Regular cardiac myocyte (primary cell): ENCODE results near the gene SCCPDH. TPM values are rescaled to one million over a fixed set of nuclear protein-coding genes. Genes with fewer than 3 reads are reported as not detected.

ENCODE experiments used
- total RNA-seq: library from RNA; depleted of rRNA; stranded (reverse); fragments of >200 nt; gene quantifications from 2 replicates; pipeline ENCODE4 v1.2.3, GENCODE V29; 2014

SCCPDH gene
- total RNA-seq, result 47.7 and 53.3 TPM in 2 replicates

DNA sequence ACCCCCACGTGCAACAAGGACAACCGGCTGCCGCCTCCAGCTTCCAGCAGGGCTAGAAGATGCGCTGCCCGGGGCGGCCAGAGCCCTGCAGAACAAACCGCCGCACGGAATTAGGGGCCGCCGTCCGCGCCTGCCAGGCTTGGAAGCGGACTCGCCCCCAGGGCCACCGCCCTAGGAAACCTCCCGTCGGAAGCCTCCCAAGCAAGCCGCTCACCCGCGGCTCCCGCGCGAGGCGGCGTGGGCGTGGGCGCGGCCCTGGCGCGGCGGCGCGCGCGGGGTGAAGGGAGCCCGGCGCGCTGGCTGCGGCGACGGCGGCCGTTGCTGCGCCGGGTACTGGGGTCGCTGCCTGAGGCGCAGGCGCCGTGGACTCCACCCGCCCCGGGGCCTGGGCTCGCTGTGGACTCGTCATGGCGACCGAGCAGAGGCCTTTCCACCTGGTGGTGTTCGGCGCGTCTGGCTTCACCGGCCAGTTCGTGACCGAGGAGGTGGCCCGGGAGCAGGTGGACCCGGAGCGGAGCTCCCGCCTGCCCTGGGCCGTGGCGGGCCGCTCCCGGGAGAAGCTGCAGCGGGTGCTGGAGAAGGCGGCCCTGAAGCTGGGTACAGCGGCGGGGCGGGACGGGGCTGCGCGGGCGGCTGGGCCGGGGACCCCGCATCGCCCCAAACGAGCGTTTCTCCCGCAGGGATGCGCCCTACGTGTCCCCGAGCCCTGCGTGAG lies at the start of gene SCCPDH:
TSS of gene SCCPDH (plus strand) at position 394 of the 715 bp plus-strand sequence. CDS start at position 408, 14 bp downstream.

Other genes starting within 250 kb of the SCCPDH start
- 28.0 and 62.3 TPM in 2 replicates for gene SMYD3, start 217.1 kb upstream of the SCCPDH start, total RNA-seq
- 15.2 and 19.7 TPM in 2 replicates for gene TFB2M, start 158.1 kb upstream of the SCCPDH start, total RNA-seq
- gene CNST, start 158.0 kb upstream of the SCCPDH start, total RNA-seq, result 32.8 and 34.1 TPM in 2 replicates
- gene AHCTF1, start 207.5 kb downstream of the SCCPDH start, total RNA-seq, result 24.2 and 32.8 TPM in 2 replicates